Stromal cell of bone marrow (primary cell): ENCODE measurements around the gene GPR89A.
"Not testable (repeated sequence)": the region's sequence is repeated elsewhere in the genome, so short reads cannot be mapped to it uniquely, and the experiment has no call there.

Experiments
- DNase-seq: peaks from one replicate; pipeline ENCODE4 v3.0.0-alpha.2; 2012; ENCODE audit warnings: low read depth

GPR89A gene

DNA sequence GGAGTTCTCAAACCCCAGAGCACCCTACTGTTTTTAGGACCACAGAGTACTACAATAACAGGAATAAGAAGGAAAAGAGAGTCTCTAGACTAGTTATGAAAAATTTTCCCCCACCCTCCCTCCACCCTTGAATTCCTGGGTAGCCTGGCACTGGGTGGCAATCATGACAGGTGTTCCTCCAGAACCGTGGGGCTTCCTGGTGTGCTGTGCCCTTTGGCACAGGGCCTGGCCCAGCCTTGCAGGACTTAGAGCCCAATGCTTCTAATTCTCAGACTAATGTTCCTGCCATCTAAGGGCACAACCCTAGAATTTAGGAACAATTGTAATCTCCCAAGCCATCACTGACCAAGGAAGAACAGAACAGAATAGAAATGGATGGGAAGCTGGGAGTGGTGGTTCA lies 110.0 kb downstream of the GPR89A start:
- DNase-seq, result no peak

DNA sequence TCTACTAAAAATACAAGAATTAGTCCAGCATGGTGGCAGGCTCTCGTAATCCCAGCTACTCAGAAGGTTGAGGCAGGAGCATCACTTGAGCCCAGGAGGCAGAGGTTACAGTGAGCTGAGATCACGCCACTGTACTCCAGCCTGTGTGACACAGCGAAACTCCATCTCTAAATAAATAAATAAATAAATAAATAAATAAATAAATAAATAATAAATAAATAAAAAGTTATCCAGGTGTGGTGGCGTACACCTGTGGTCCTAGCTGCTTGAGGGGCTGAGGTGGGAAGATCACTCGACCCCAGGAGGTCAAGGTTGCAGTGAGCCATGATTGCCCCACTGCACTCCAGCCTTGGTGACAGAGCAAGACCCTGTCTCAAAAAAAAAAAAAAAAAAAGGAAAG lies 110.7 kb downstream of the GPR89A start:
- not testable (repeated sequence) for DNase-seq

DNA sequence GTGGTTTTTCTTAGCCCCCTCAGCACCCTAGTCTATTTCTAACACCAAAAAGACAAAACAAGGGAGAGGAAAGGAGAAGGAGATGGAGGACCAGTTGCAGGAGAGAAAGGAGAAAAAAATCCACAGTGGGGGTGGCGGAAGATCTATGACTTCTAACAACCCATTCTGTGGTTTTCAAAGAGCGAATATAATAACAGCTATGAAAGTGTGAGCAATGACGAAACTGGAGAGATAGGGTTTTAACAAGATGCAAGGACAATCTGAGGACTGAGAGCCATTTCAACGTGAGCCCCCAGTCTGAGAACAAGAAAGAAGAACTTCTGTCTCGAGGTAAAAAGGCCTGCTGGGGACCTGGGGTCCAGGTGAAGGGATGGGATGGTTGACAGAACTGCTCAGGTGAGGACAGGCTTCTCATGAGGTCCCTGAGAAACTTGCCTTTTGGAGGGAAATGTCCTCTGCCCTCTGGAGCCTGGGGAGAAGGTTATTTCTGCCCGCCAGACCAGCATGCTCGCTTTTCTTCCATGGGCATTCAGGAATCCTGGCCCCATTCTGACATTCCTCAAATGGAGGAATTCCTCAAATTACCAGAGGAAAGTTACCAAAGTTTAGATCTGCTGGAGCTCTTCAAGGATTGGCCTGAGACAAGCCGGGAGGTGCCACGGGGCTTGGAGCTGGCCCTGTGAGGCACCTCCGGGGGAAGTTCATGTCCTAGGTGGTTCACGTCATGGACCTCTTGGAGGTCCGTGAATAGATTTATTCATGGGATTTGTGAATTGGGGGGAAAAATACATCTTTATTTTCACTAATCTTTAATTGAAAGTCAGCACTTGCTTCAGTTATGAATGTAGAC lies 111.7 kb downstream of the GPR89A start, which contains the start of gene CD160:
Gene CD160, plus strand, starts transcription at position 270 of the 850 bp plus-strand sequence. CDS start 8,829 bp downstream, outside the sequence.
- DNase-seq, result no peak
